Ishikawa (cell line): Measurements from ENCODE around the gene TBC1D4.

Experiments
- CEBPB ChIP-seq: IDR thresholded peaks from 2 replicates; pipeline ENCODE4 v1.6.1; 2012
- CREB1 ChIP-seq: IDR thresholded peaks from 2 replicates; pipeline ENCODE4 v1.6.1; 2012; ENCODE audit warnings: low read depth
- EGR1 ChIP-seq: IDR thresholded peaks from 2 replicates; pipeline ENCODE4 v1.6.1; 2012
- EP300 ChIP-seq: IDR thresholded peaks from 2 replicates; pipeline ENCODE4 v1.6.1; 2012; ENCODE audit warnings: borderline replicate concordance
- FOXM1 ChIP-seq: IDR thresholded peaks from 2 replicates; pipeline ENCODE4 v1.6.1; 2012; ENCODE audit warnings: low read depth, borderline replicate concordance
- MAX ChIP-seq: IDR thresholded peaks from 2 replicates; pipeline ENCODE4 v1.6.1; 2012
- NFIC ChIP-seq: IDR thresholded peaks from 2 replicates; pipeline ENCODE4 v1.6.1; 2012
- RAD21 ChIP-seq: IDR thresholded peaks from 2 replicates; pipeline ENCODE4 v1.6.1; 2012; ENCODE audit warnings: low read depth
- REST ChIP-seq: IDR thresholded peaks from 2 replicates; pipeline ENCODE4 v1.6.1; 2012; ENCODE audit warnings: low read depth, mild to moderate bottlenecking
- TAF1 ChIP-seq: IDR thresholded peaks from 2 replicates; pipeline ENCODE4 v1.6.1; 2012; ENCODE audit warnings: low read depth, mild to moderate bottlenecking
- TCF12 ChIP-seq: IDR thresholded peaks from 2 replicates; pipeline ENCODE4 v1.6.1; 2012; ENCODE audit warnings: low read depth
- TEAD4 ChIP-seq: IDR thresholded peaks from 2 replicates; pipeline ENCODE4 v1.6.1; 2012
- USF1 ChIP-seq: IDR thresholded peaks from 2 replicates; pipeline ENCODE4 v1.6.1; 2012
- YY1 ChIP-seq: IDR thresholded peaks from 2 replicates; pipeline ENCODE4 v1.6.1; 2012; ENCODE audit warnings: low read depth
- ZBTB7A ChIP-seq: IDR thresholded peaks from 2 replicates; pipeline ENCODE4 v1.6.1; 2012; ENCODE audit warnings: low read depth

The TBC1D4 gene

GRCh38 chr13:75383064-75383715, 98.8 kb downstream of the TBC1D4 start:
- TF ChIP-seq REST: no peak
- TF ChIP-seq CEBPB: no peak
- no peak for TF ChIP-seq TCF12
- TF ChIP-seq MAX: no peak
- no peak for TF ChIP-seq TEAD4
- TF ChIP-seq NFIC: no peak
- no peak for TF ChIP-seq USF1
- TF ChIP-seq EGR1: no peak
- no peak for TF ChIP-seq ZBTB7A
- TF ChIP-seq FOXM1: no peak
- no peak for TF ChIP-seq EP300
- TF ChIP-seq TAF1: no peak
- no peak for TF ChIP-seq CREB1
- TF ChIP-seq RAD21: no peak

GRCh38 chr13:75378301-75378700, 103.7 kb downstream of the TBC1D4 start:
- no peak for TF ChIP-seq YY1

- TF ChIP-seq USF1 (no peak), TAF1 (no peak), MAX (no peak), RAD21 (no peak), REST (no peak), FOXM1 (no peak), EGR1 (no peak), TEAD4 (no peak), YY1 (no peak), ZBTB7A (no peak), TCF12 (no peak), NFIC (no peak), CEBPB (no peak), CREB1 (no peak), EP300 (no peak)
Observed at GRCh38 chr13:75376792-75377402, 105.1 kb downstream of the TBC1D4 start.

- no peak for TF ChIP-seq TAF1
- TF ChIP-seq YY1: no peak
- no peak for TF ChIP-seq CREB1
- TF ChIP-seq ZBTB7A: no peak
- no peak for TF ChIP-seq EGR1
- no peak for TF ChIP-seq REST
Observed at GRCh38 chr13:75375329-75375728, 106.6 kb downstream of the TBC1D4 start.

GRCh38 chr13:75373988-75374387, 108.0 kb downstream of the TBC1D4 start:
- TF ChIP-seq CREB1 (no peak), EGR1 (no peak)
